ENCODE data around the gene ANO2.

DNA sequence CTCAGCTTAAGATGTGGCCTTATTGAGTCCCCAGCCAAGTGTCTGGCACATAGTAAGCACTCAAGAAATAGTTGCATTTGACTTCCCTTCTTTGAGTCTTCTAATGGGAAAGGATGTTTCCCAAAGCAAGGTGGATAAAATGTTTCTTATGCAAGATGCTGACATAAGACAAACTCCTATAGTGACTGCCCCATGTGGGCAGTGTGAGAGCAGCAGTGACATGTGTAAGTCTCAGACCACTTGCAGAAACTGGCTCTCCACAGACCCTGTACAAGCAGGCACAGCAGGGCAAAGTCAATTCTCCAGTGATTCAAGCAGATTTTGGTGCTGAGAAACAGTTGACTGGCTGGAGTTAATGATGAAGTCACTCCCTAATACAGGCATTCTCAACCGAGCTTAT lies 255.3 kb downstream of the ANO2 start:
- no peak for TF ChIP-seq EZH2phosphoT487 (IDR thresholded peaks at IDR 0.05; ENCODE audit: borderline replicate concordance, low read length)
- no peak for TF ChIP-seq CTCF (IDR thresholded peaks at IDR 0.05; ENCODE audit: low read depth, low read length, poor library complexity, severe bottlenecking)

Data from DOHH2 (cell line).